K562 (cell line): ENCODE data around the gene ARHGAP29. TPM values are rescaled to one million over a fixed set of nuclear protein-coding genes. Genes with fewer than 3 reads are reported as not detected.

Experiments
- ATAC-seq: fragments of 200-7000 bp; cut with Tn5 transposase; 3 replicates; pipeline ENCODE4 v1.9.1; 2020; ENCODE audit warnings: moderate library complexity
- BruUV-seq: library from RNA; stranded (reverse); fragments of 400-500 nt; replicated peaks from 2 replicates; lab custom pipeline; 2021; lab: Mats Ljungman, UMichigan
- CTCF ChIA-PET: fragments of 300-600 bp; formaldehyde crosslinking; extraction: SDS; loops from one replicate; lab custom pipeline; 2021; ENCODE audit warnings: low intra/inter-chr PET ratio; lab: Yijun Ruan, JAX
- POLR2A ChIA-PET: fragments of 300-600, 350-650 bp; sonication (Branson Sonifier 250); formaldehyde crosslinking; extraction: SDS; loops from one replicate; lab custom pipeline; 2021; ENCODE audit warnings: antibody characterized with exemption, inconsistent platforms; lab: Yijun Ruan, JAX
- DNase-seq, 4 experiments: peaks; one replicate each; pipeline versions ENCODE4 v3.0.0 to v3.0.0-alpha.2; 2011 to 2018; ENCODE audit warnings: low spot score in 3 of 4, mixed read lengths in 3 of 4; ENCODE audit errors: extremely low read depth in 1 of 4
- FAIRE-seq: peaks from 2 replicates; lab custom pipeline; 2011; peaks lifted over from hg19 to GRCh38; lab: Jason Lieb, UNC
- H2AFZ ChIP-seq: 2 replicates; pipeline ENCODE4 v1.6.0; 2011; ENCODE audit warnings: low read depth, low read length, control low read depth, inconsistent platforms
- H3K27ac ChIP-seq: fragments of 200-600 bp; 3 replicates; pipeline ENCODE4 v1.8.0; 2011; ENCODE audit warnings: low read depth, mild to moderate bottlenecking, control low read depth, inconsistent platforms, low read length, moderate library complexity, mixed read lengths; ENCODE audit errors: extremely low read depth
- H3K27me3 ChIP-seq, 2 experiments: fragments of 300-600 bp in 1 of 2; 2 replicates in 1 of 2; 3 replicates in 1 of 2; pipeline versions ENCODE4 v1.6.0 to v1.8.0; 2011; ENCODE audit warnings: inconsistent platforms in 2 of 2, low read length in 2 of 2, mild to moderate bottlenecking in 1 of 2, mixed read lengths in 1 of 2, moderate library complexity in 1 of 2; ENCODE audit not compliant: control insufficient read depth in 2 of 2, insufficient read depth in 2 of 2
- H3K36me3 ChIP-seq: fragments of 300-600 bp; 3 replicates; pipeline ENCODE4 v1.8.0; 2011; ENCODE audit warnings: mild to moderate bottlenecking, low read length, inconsistent platforms; ENCODE audit not compliant: control insufficient read depth, insufficient read depth
- H3K4me1 ChIP-seq, 2 experiments: fragments of 200-600 bp in 1 of 2; replicated peaks in 1 of 2; 2 replicates in 1 of 2; 3 replicates in 1 of 2; pipeline versions ENCODE4 v1.5.1 to v1.8.0; 2011; ENCODE audit warnings: inconsistent platforms in 2 of 2, low read length in 2 of 2, mild to moderate bottlenecking in 1 of 2, mixed read lengths in 1 of 2, moderate library complexity in 1 of 2; ENCODE audit not compliant: control insufficient read depth in 2 of 2, insufficient read depth in 2 of 2
- H3K4me2 ChIP-seq: 2 replicates; pipeline ENCODE4 v1.6.1; 2011; ENCODE audit warnings: low read length, control low read depth, inconsistent platforms, mixed read lengths; ENCODE audit not compliant: insufficient read depth
- H3K4me3 ChIP-seq: fragments of 200-600 bp; sonication (generic), shearing (Covaris generic); 2 replicates; pipeline ENCODE4 v1.5.1; 2016; ENCODE audit warnings: control low read depth, inconsistent platforms
- H3K79me2 ChIP-seq: fragments of 200-600 bp; 3 replicates; pipeline ENCODE4 v1.8.0; 2011; ENCODE audit warnings: low read length, inconsistent platforms; ENCODE audit not compliant: control insufficient read depth, insufficient read depth
- H3K9ac ChIP-seq, 2 experiments: 2 replicates each; pipeline versions ENCODE4 v1.6.0 to v1.6.1; 2011; ENCODE audit warnings: low read depth in 2 of 2, low read length in 2 of 2, control low read depth in 1 of 2, inconsistent platforms in 1 of 2, mild to moderate bottlenecking in 1 of 2, mixed read lengths in 1 of 2; ENCODE audit not compliant: insufficient read depth in 1 of 2
- H3K9me1 ChIP-seq: one replicate; pipeline ENCODE4 v1.6.0; 2011; ENCODE audit warnings: inconsistent platforms, mild to moderate bottlenecking, low read length, moderate library complexity; ENCODE audit not compliant: control insufficient read depth, insufficient read depth
- H3K9me3 ChIP-seq: replicated peaks from 2 replicates; pipeline ENCODE4 v1.5.1; 2011; ENCODE audit warnings: low read depth, low read length, inconsistent platforms; ENCODE audit not compliant: control insufficient read depth, insufficient read depth
- H4K20me1 ChIP-seq: replicated peaks from 2 replicates; pipeline ENCODE4 v1.6.1; 2011; ENCODE audit warnings: low read length, inconsistent platforms, mixed read lengths; ENCODE audit not compliant: control insufficient read depth, insufficient read depth
- BCL6 ChIP-seq: fragments of 250-450 bp; sonication (Bioruptor Pico); IDR thresholded peaks from 2 replicates; pipeline ENCODE4 v1.4.0; 2020
- HDAC6 ChIP-seq: IDR thresholded peaks from 2 replicates; pipeline ENCODE4 v1.6.1; 2012; ENCODE audit warnings: low read depth, mild to moderate bottlenecking, control low read depth, inconsistent platforms, low read length, moderate library complexity
- RFX7 ChIP-seq: fragments of 250-450 bp; sonication (Bioruptor Pico); IDR thresholded peaks from 2 replicates; pipeline ENCODE4 v1.5.1; 2021; ENCODE audit warnings: mild to moderate bottlenecking
- SRF ChIP-seq, 2 experiments: fragments of 250-450, 450-650 bp in 1 of 2; sonication (Bioruptor Pico) in 1 of 2; sonication (generic) in 1 of 2; formaldehyde crosslinking; IDR thresholded peaks; 2 replicates each; pipeline versions ENCODE4 v1.5.0 to v1.5.1; 2020 to 2022; ENCODE audit warnings: mild to moderate bottlenecking in 1 of 2, missing genetic modification reagents in 1 of 2
- YY1 ChIP-seq, 3 experiments: IDR thresholded peaks; 2 replicates each; pipeline ENCODE4 v1.6.1; 2011; ENCODE audit warnings: low read length in 2 of 3, mild to moderate bottlenecking in 2 of 3, moderate library complexity in 2 of 3, borderline replicate concordance in 1 of 3, control low read depth in 1 of 3, low read depth in 1 of 3; ENCODE audit not compliant: insufficient read depth in 3 of 3, insufficient replicate concordance in 2 of 3, control insufficient read depth in 1 of 3, insufficient read length in 1 of 3; ENCODE audit errors: extremely low read depth in 1 of 3
- ZBTB40 ChIP-seq, 2 experiments: fragments of 450-650 bp in 1 of 2; sonication (generic) in 1 of 2; formaldehyde crosslinking in 1 of 2; IDR thresholded peaks; 2 replicates each; pipeline versions ENCODE4 v1.7.1 to v1.9.0; 2016 to 2022; ENCODE audit warnings: inconsistent platforms in 1 of 2, mild to moderate bottlenecking in 1 of 2, missing genetic modification reagents in 1 of 2
- ZNF174 ChIP-seq: fragments of 250-450 bp; sonication (Bioruptor Pico); IDR thresholded peaks from 2 replicates; pipeline ENCODE4 v1.4.0; 2020; ENCODE audit warnings: mild to moderate bottlenecking
- ZNF217 ChIP-seq: sonication (generic); formaldehyde crosslinking; IDR thresholded peaks from 2 replicates; pipeline ENCODE4 v1.8.0; 2022; ENCODE audit warnings: mild to moderate bottlenecking, missing genetic modification reagents
- WGBS: fragments of 100-300 bp; shearing (Covaris generic); methylation state at CpG from one replicate; pipeline ENCODE4 v1.1.6; 2016; ENCODE audit warnings: low coverage, mixed read lengths; ENCODE audit not compliant: insufficient coverage; ENCODE audit errors: missing lambda C conversion rate; 5-methylcytosine and 5-hydroxymethylcytosine counted together
- in situ Hi-C: fragments of 300-500 bp; cut with MboI; formaldehyde crosslinking; loops from 4 replicates; pipeline ENCODE4 v1.15.0; 2018; ENCODE audit warnings: inconsistent platforms, mixed read lengths
- intact Hi-C: fragments of 100-400 bp; cut with micrococcal nuclease; formaldehyde crosslinking; loops from 2 replicates; pipeline ENCODE4 v1.14.2; 2022
- polyA plus RNA-seq, 8 experiments: library from polyadenylated mRNA; depleted of rRNA in 4 of 8; stranded (reverse) in 5 of 8; unstranded in 3 of 8; fragments of >200 nt; fragmentation: Nextera tagmentation in 2 of 8; fragmentation: Illumina TruSeq in 1 of 8; extraction: Ambion mirVana in 2 of 8; extraction: Trizol in 1 of 8; gene quantifications; 2 replicates each; pipeline versions ENCODE4 v1.2.1 to v1.2.3, GENCODE V29; 2011 to 2014; ENCODE audit warnings: inconsistent platforms in 1 of 8, missing spikeins in 1 of 8
- total RNA-seq, 7 experiments: library from RNA; depleted of rRNA in 6 of 7; stranded (reverse); fragments of >200 nt in 6 of 7; fragmentation: Illumina TruSeq in 2 of 7; extraction: Trizol in 2 of 7; gene quantifications; 2 replicates each; pipeline versions ENCODE4 v1.2.1 to v1.2.3, GENCODE V29; 2011 to 2021; ENCODE audit warnings: low replicate concordance in 1 of 7

Gene ARHGAP29
- total and polyA plus RNA-seq, 9 of the 15 experiments (the other 6 are each of a cell fraction or from before 2014, with no cell fraction given): under 0.01 to 0.13 (median 0.02) TPM; not detected in 5

- no peak for TF ChIP-seq RFX7 (CRISPR knock-in tag)
- TF ChIP-seq, all 486 proteins: peak for 0
Observed at GRCh38 chr1:94283462-94283861, 46.1 kb upstream of the ARHGAP29 start (continued).

- no peak overlapping the region for H2AFZ ChIP-seq
- ATAC-seq: no peak
- no peaks in the 10 kb centered on the region for H3K9me1 ChIP-seq
- in situ Hi-C loops (no loop called here), intact Hi-C loops (no loop called here)
- H3K79me2 ChIP-seq: no peaks in the 10 kb centered on the region
- no peak overlapping the region for H3K4me2 ChIP-seq
- no peak overlapping the region for H3K4me3 ChIP-seq
- H3K27me3 ChIP-seq: no peaks in the 10 kb centered on the region
- 3% methylated on average over 5 of the region's 5 CpGs for WGBS
- POLR2A ChIA-PET: no interaction called here
- CTCF ChIA-PET: no interaction called here
- DNase-seq: no peak
- H3K4me1 ChIP-seq: no peaks in the 10 kb centered on the region
- BruUV-seq: no TSS peak
- H3K9me3 ChIP-seq: no peaks in the 10 kb centered on the region
- H3K36me3 ChIP-seq: no peaks in the 10 kb centered on the region
- no peak overlapping the region for H3K27ac ChIP-seq
- no peaks in the 10 kb centered on the region for H4K20me1 ChIP-seq
- no peak overlapping the region for H3K9ac ChIP-seq
- FAIRE-seq: no peak
- TF ChIP-seq HDAC6: no peak
- TF ChIP-seq ZBTB40 (IDR thresholded peaks at IDR 0.05): no peak
- no peak for TF ChIP-seq ZBTB40 (CRISPR knock-in tag; IDR thresholded peaks at IDR 0.05)
- no peak for TF ChIP-seq BCL6 (CRISPR knock-in tag)
- no peak for TF ChIP-seq ZNF217 (CRISPR knock-in tag)
- TF ChIP-seq SRF (CRISPR knock-in tag; IDR thresholded peaks at IDR 0.05): no peak
- TF ChIP-seq ZNF174 (CRISPR knock-in tag): no peak
- no peak for TF ChIP-seq YY1 (IDR thresholded peaks at IDR 0.05; ENCODE audit: borderline replicate concordance in 1 of 3, control insufficient read depth in 1 of 3, extremely low read depth in 1 of 3, insufficient read depth in 3 of 3, insufficient read length in 1 of 3, insufficient replicate concordance in 2 of 3, low read depth in 1 of 3, low read length in 2 of 3)
Observed at GRCh38 chr1:94282143-94282711, 44.8 kb upstream of the ARHGAP29 start.
